Spinal cord (tissue), 10 donors: ENCODE data around the gene ETFRF1. TPM values are rescaled to one million over a fixed set of nuclear protein-coding genes. Genes with fewer than 3 reads are reported as not detected.

Source experiments
- DNase-seq, 6 donors: peaks; one replicate each; pipeline versions ENCODE4 v3.0.0 to v3.0.0-alpha.2; 2013 to 2015; ENCODE audit warnings: low spot score in 6 of 6, low read depth in 4 of 6
- H3K27ac ChIP-seq: one replicate; pipeline ENCODE4 v1.5.1; 2013; ENCODE audit warnings: low read depth, low read length, control low read depth
- H3K27me3 ChIP-seq: one replicate; pipeline ENCODE4 v1.6.1; 2013; ENCODE audit warnings: low read length; ENCODE audit not compliant: control insufficient read depth, insufficient read depth
- H3K36me3 ChIP-seq: one replicate; pipeline ENCODE4 v1.6.1; 2013; ENCODE audit warnings: low read length; ENCODE audit not compliant: control insufficient read depth, insufficient read depth
- H3K4me1 ChIP-seq: one replicate; pipeline ENCODE4 v1.6.1; 2013; ENCODE audit warnings: low read length; ENCODE audit not compliant: control insufficient read depth, insufficient read depth
- H3K4me3 ChIP-seq: one replicate; pipeline ENCODE4 v1.5.1; 2013; ENCODE audit warnings: low read depth, low read length, control low read depth
- H3K9me3 ChIP-seq: one replicate; pipeline ENCODE4 v1.6.1; 2013; ENCODE audit warnings: low read length; ENCODE audit not compliant: control insufficient read depth, insufficient read depth
- WGBS: methylation state at CpG from one replicate; pipeline ENCODE4 v1.1.5; 2013; ENCODE audit warnings: missing lambda C conversion rate; ENCODE audit not compliant: insufficient coverage; 5-methylcytosine and 5-hydroxymethylcytosine counted together
- polyA plus RNA-seq, 2 donors: library from polyadenylated mRNA; unstranded; fragments of 120-200 nt; gene quantifications; one replicate each; pipeline ENCODE4 v1.2.1, GENCODE V29; 2013; ENCODE audit not compliant: insufficient read length in 2 of 2
- total RNA-seq, 2 donors: library from RNA; depleted of rRNA in 1 of 2; stranded (reverse); fragments of 120-200 nt in 1 of 2; fragments of >200 nt in 1 of 2; gene quantifications; one replicate each; pipeline versions ENCODE4 v1.2.3 to v1.2.4, GENCODE V29; 2013 to 2014
- donor health status: healthy.

Gene ETFRF1
- total and polyA plus RNA-seq, 4 donors: 33.9 to 68.8 (median 54.4) TPM

GRCh38 chr12:25248137-25248536, 53.1 kb downstream of the ETFRF1 start:
- Histone ChIP-seq H3K4me1 (peaks cover 8% of the 10 kb centered on the region), H3K36me3 (peaks cover 2% of the 10 kb centered on the region), H3K27me3 (no peaks in the 10 kb centered on the region), H3K27ac (no peak overlapping the region), H3K4me3 (no peak overlapping the region), H3K9me3 (no peaks in the 10 kb centered on the region)
- 98% methylated on average over 9 of the region's 20 CpGs for WGBS
- DNase-seq: no peak

DNA sequence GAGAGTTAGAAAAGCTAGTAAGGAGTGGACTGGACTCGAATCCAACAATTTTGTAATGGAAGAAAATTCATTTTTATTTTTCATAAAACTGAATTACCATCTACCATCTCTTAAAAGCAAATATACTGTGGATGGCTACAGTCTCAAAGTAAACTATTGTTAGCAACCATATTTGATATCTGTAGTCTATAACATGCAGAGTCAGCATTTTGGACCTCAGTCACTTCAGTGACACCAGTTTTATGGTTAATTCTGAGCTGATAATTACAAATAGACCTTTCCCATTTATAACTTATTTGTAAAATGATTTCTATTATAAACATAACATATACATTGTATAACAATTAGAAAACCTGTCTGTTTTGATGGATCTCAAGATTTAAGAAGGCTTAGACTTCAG, 53.7 kb downstream of the ETFRF1 start:
- no peaks in the 10 kb centered on the region for H3K27me3 ChIP-seq
- no peak for DNase-seq
- peaks cover 2% of the 10 kb centered on the region for H3K36me3 ChIP-seq
- H3K9me3 ChIP-seq: no peaks in the 10 kb centered on the region
- no CpG with 5 or more reads among the region's 1 CpG for WGBS
- H3K4me3 ChIP-seq: no peak overlapping the region
- no peak overlapping the region for H3K27ac ChIP-seq
- peaks cover 8% of the 10 kb centered on the region for H3K4me1 ChIP-seq

GRCh38 chr12:25249931-25250738, 55.1 kb downstream of the ETFRF1 start:
- DNase-seq: peak in 5 of 6 donors; percentile 2 to 64 (median 46)
- no peaks in the 10 kb centered on the region for H3K27me3 ChIP-seq
- H3K4me3 ChIP-seq: peak overlapping the region; percentile 73
- H3K4me1 ChIP-seq: peaks cover 8% of the 10 kb centered on the region
- peak overlapping the region; percentile 70 for H3K27ac ChIP-seq
- WGBS: 0% methylated on average over 7 of the region's 56 CpGs
- no peaks in the 10 kb centered on the region for H3K9me3 ChIP-seq
- peaks cover 2% of the 10 kb centered on the region for H3K36me3 ChIP-seq

- peak within 1 kb of the TSS; percentile 83 for H3K27ac ChIP-seq
- WGBS: under 1% methylated on average over 103 of the region's 105 CpGs
- peaks cover 2% of the 10 kb centered on the region for H3K36me3 ChIP-seq
- no peaks in the 10 kb centered on the region for H3K9me3 ChIP-seq
- peak; percentile 87 to 98 (median 95) for DNase-seq
- H3K4me3 ChIP-seq: peak within 1 kb of the TSS; percentile 73
- no peaks in the 10 kb centered on the region for H3K27me3 ChIP-seq
- H3K4me1 ChIP-seq: peaks cover 8% of the 10 kb centered on the region
Measured at GRCh38 chr12:25250744-25251730, 56.0 kb downstream of the ETFRF1 start, which contains the start of gene KRAS. Gene KRAS, minus strand, starts transcription at chr12:25250929.

DNA sequence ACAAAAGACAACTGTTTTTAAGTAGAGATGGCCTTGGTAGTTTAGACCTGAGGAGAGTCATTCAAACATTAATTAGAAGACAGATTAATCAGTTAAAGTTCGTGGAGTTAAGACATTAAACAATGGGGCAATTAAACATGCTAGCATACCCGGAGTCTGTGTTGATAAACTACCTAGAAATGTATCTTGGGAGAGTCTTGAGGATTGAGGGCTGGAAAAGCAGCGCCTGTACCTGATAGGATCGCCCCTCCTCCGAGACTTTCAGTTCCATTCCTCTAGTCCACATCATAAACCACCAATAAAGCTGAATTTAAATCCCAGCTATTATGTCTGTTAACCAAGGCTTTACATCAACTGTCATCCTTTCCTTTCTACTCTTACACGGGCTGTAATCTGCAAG, 56.7 kb downstream of the ETFRF1 start:
- Histone ChIP-seq H3K36me3 (peaks cover 2% of the 10 kb centered on the region), H3K27ac (peak overlapping the region; percentile 83), H3K4me1 (peaks cover 8% of the 10 kb centered on the region), H3K27me3 (no peaks in the 10 kb centered on the region), H3K4me3 (peak overlapping the region; percentile 73), H3K9me3 (no peaks in the 10 kb centered on the region)
- 13% methylated on average over 3 of the region's 6 CpGs for WGBS
- DNase-seq: no peak

DNA sequence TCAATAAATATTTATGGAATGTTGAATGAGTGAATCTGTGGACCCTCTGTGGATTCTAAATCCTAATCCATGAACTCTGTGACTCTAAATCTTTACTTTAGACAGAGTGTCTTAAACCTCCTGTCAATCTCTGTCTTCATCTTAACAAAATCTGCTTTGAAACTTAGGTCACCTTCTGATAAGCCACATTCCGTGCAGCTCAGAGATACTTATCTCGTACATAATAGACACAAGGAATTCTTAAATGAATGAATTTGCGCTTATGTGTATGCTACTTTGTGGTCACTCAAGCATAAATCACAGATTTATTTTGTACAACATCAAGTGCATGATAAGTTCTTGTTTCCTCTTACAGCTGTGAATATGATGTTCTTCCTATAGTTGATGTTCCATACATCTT, 57.9 kb downstream of the ETFRF1 start:
- Histone ChIP-seq H3K4me1 (peaks cover 8% of the 10 kb centered on the region), H3K9me3 (no peaks in the 10 kb centered on the region), H3K27ac (no peak overlapping the region), H3K4me3 (no peak overlapping the region), H3K36me3 (peaks cover 2% of the 10 kb centered on the region), H3K27me3 (no peaks in the 10 kb centered on the region)
- no CpG with 5 or more reads among the region's 3 CpGs for WGBS
- DNase-seq: no peak

GRCh38 chr12:25253371-25254068, 58.5 kb downstream of the ETFRF1 start:
- WGBS: 100% methylated on average over 2 of the region's 5 CpGs

DNA sequence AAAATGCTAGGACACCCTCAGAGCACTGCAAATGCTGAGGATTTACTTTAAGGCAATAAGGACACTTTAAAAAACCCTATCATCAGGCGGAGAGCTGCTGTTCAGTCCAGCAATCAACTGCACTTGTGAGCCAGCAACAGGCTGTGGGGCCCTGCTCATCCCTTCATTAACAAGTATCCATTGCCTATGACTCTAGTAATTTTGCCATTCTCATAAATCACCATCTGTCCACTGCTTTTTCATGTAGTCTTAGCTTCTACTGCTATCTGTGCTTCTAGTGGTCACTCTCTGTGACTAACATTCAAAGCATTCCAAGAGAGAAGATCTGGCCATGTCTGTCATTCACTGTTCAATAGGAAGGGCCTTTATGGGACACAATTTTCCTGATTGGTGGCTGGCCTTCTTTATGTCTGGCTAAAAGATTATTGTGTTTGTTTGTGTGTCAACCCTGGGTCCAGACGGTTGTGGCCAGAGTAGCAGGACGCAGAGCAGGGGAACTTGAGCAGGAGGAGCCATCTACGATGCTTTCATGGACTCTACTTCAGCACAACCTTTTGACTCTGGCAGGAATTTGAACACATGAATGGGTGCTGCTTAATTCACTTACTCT, 59.3 kb downstream of the ETFRF1 start:
- 79% methylated on average over 4 of the region's 4 CpGs for WGBS
- H3K4me1 ChIP-seq: peaks cover 4% of the 10 kb centered on the region

More at GRCh38 chr12:25253371-25254068, 58.5 kb downstream of the ETFRF1 start:
- Histone ChIP-seq H3K36me3 (no peaks in the 10 kb centered on the region), H3K27me3 (no peaks in the 10 kb centered on the region), H3K27ac (no peak overlapping the region), H3K4me3 (no peak overlapping the region), H3K4me1 (peaks cover 8% of the 10 kb centered on the region), H3K9me3 (no peaks in the 10 kb centered on the region)
- no peak for DNase-seq

More for the DNA sequence above, 59.3 kb downstream of the ETFRF1 start:
- Histone ChIP-seq H3K27ac (no peak overlapping the region), H3K4me3 (no peak overlapping the region), H3K27me3 (no peaks in the 10 kb centered on the region), H3K9me3 (no peaks in the 10 kb centered on the region), H3K36me3 (no peaks in the 10 kb centered on the region)
- no peak for DNase-seq
